ENCODE results near the gene LCK. TPM values are rescaled to one million over a fixed set of nuclear protein-coding genes. Genes with fewer than 3 reads are reported as not detected.
A peak's percentile ranks its signal among the peaks of the same experiment; 100 is the strongest.
"Not testable (repeated sequence)": the region's sequence is repeated elsewhere in the genome, so short reads cannot be mapped to it uniquely, and the experiment has no call there.

LCK gene
- total RNA-seq, 3 donors from 2014 or later (not counting 1 experiment from before 2014, with no cell fraction given), result 180 to 227 (median 215) TPM

DNA sequence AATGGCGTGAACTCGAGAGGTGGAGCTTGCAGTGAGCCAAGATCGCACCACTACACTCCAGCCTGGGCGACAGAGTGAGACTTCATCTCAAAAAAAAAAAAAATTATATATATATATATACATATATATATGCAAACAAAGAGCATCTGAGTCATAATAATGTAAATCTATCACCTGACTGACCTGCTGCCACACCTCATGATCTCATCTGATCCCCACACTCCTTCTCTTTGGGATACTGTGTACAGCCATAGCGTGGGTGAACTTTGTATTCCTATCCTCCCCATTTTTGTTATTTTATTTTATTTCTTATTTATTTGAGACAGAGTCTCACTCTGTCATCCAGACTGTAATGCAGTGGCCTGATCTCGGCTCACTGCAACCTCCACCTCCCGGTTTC is 38.2 kb downstream of the LCK start:
- Histone ChIP-seq H3K36me3 (ENCODE audit: control insufficient read depth, insufficient read depth, low read length) (peaks cover 16% of the 10 kb centered on the region), H3K9me3 (ENCODE audit: control insufficient read depth, insufficient read depth, low read length) (no peaks in the 10 kb centered on the region), H3K27ac (ENCODE audit: low read length) (no peak overlapping the region), H3K4me1 (ENCODE audit: control insufficient read depth, insufficient read depth, low read length) (peaks cover 28% of the 10 kb centered on the region), H3K4me3 (ENCODE audit: low read length) (no peak overlapping the region), H3K27me3 (ENCODE audit: control insufficient read depth, insufficient read depth, low read length) (no peaks in the 10 kb centered on the region)
- WGBS (ENCODE audit: insufficient coverage), result 100% methylated on average over 4 of the region's 7 CpGs
- Mint-ChIP-seq H3K27me3 (ENCODE audit: low read depth in 2 of 2) (no peaks in the 10 kb centered on the region), H3K9me3 (no peaks in the 10 kb centered on the region), H3K4me1 (peaks cover 15 to 22% of the 10 kb centered on the region in 2 donors), H3K36me3 (no peaks in the 10 kb centered on the region), H3K4me3 (peak overlapping the region; percentile 17), H3K27ac (no peak overlapping the region)
- intact Hi-C loops (cut with micrococcal nuclease), result no loop called here
- no peak for TF ChIP-seq CTCF (IDR thresholded peaks at IDR 0.05)
- ATAC-seq, result no peak
- no peak for DNase-seq

DNA sequence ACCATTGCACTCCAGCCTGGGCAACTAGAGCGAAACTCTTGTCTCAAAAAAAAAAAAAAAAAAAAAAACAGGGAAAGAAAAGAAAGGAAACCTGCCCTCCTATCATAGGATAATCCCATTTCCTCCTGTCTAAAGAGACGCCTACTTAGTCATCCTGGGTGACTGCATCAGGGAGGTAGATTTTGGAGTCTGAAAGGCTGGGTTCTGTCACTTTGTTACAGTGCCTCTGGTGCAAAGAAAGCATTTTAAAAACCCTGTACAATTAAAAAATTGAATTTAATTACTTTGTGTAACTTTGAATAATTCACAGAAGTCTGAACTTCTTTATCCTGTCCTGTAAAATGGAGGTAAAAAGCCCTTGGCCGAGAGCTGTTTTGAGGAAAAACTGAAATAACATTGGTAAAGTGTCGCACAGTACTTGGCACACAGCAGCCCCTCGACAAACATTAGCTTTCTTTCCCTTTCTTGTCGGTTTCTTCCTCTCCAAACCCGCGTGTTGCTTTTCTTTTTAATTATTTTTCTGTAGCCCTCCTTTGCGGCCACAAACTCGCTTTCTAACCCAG is 40.2 kb downstream of the LCK start:
- H3K9me3 ChIP-seq (ENCODE audit: control insufficient read depth, insufficient read depth, low read length), result no peaks in the 10 kb centered on the region
- no peak for DNase-seq
- intact Hi-C loops (cut with micrococcal nuclease), result loop anchor here (2.0 to 5.0 kb wide), 2 partner anchors 40 to 361 kb away; partner anchors contain the start of genes LCK, RBBP4 and ZBTB8OS
- H3K27me3 ChIP-seq (ENCODE audit: control insufficient read depth, insufficient read depth, low read length), result no peaks in the 10 kb centered on the region
- H3K36me3 Mint-ChIP-seq, result no peaks in the 10 kb centered on the region
- WGBS (ENCODE audit: insufficient coverage), result 40% methylated on average over 9 of the region's 10 CpGs
- H3K27me3 Mint-ChIP-seq (ENCODE audit: low read depth in 2 of 2), result no peaks in the 10 kb centered on the region
- H3K4me1 Mint-ChIP-seq, result peaks cover 30 to 37% of the 10 kb centered on the region in 2 donors
- H3K27ac ChIP-seq (ENCODE audit: low read length), result peak overlapping the region; percentile 77
- H3K27ac Mint-ChIP-seq, result peak overlapping the region; percentile 97 to 98
- peak overlapping the region; percentile 99 for H3K4me3 Mint-ChIP-seq
- H3K4me1 ChIP-seq (ENCODE audit: control insufficient read depth, insufficient read depth, low read length), result peaks cover 40% of the 10 kb centered on the region
- no peak for TF ChIP-seq CTCF (IDR thresholded peaks at IDR 0.05)
- ATAC-seq, result no peak
- peaks cover under 1% of the 10 kb centered on the region for H3K36me3 ChIP-seq (ENCODE audit: control insufficient read depth, insufficient read depth, low read length)
- peak overlapping the region; percentile 96 for H3K4me3 ChIP-seq (ENCODE audit: low read length)
- no peaks in the 10 kb centered on the region for H3K9me3 Mint-ChIP-seq

DNA sequence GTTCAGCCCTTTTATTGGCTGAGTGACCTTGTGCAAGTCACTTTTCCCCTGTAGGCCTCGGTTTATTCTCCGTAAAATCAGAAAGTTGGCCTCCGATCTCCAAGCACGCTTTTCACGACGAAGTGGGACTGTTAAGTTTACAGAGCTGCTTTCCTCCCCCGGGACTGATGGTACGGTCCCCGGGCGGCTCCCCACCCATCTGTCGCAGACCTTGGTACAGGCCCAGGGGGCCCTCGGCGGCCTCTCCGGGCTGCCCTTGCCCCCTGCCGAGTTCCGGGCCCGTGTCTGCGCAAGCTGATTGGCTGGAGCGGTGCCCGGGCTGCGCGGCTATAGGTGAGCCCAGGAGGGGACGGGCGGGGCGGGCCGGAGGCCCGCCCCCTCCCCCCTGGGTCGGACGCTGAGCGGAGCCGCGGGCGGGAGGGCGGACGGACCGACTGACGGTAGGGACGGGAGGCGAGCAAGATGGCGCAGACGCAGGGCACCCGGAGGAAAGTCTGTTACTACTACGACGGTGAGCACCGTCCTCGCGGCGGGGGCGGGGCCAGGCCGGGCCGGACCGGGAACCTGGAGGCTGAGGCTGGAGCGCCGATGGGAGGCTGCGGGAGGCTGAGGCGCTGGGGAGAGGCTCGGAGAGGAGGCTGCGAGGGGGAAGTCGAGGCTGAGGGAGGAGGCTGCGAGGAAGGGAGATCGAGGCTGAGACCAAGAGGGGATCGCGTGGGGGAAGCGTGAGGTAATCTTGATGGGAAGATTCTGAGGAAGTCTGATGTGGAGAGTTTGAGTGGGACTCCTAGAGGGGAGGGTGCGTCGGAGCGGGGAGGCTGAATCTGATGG is 40.9 kb downstream of the LCK start, which contains the start of gene HDAC1:
Gene HDAC1, plus strand, starts transcription at position 376 of the 831 bp plus-strand sequence. Its CDS starts 87 bp downstream, at position 463.
- peaks cover 37 to 44% of the 10 kb centered on the region in 2 donors for H3K4me1 Mint-ChIP-seq
- peaks cover 43% of the 10 kb centered on the region for H3K4me1 ChIP-seq (ENCODE audit: control insufficient read depth, insufficient read depth, low read length)
- no peaks in the 10 kb centered on the region for H3K36me3 ChIP-seq (ENCODE audit: control insufficient read depth, insufficient read depth, low read length)
- ATAC-seq, result peak; percentile 96 to 99 (median 97)
- no peaks in the 10 kb centered on the region for H3K27me3 Mint-ChIP-seq (ENCODE audit: low read depth in 2 of 2)
- H3K36me3 Mint-ChIP-seq, result no peaks in the 10 kb centered on the region
- H3K27me3 ChIP-seq (ENCODE audit: control insufficient read depth, insufficient read depth, low read length), result no peaks in the 10 kb centered on the region
- TF ChIP-seq CTCF (IDR thresholded peaks at IDR 0.05), result no peak
- H3K27ac Mint-ChIP-seq, result peak within 1 kb of the TSS; percentile 97 to 98
- intact Hi-C loops (cut with micrococcal nuclease), result loop anchor here (1.0 to 5.0 kb wide), 4 partner anchors 41 to 360 kb away; partner anchors contain the start of genes KPNA6, LCK, RBBP4 and ZBTB8OS
- no peaks in the 10 kb centered on the region for H3K9me3 Mint-ChIP-seq
- peak; percentile 94 to 97 for DNase-seq
- H3K27ac ChIP-seq (ENCODE audit: low read length), result peak within 1 kb of the TSS; percentile 77
- WGBS (ENCODE audit: insufficient coverage), result under 1% methylated on average over 67 of the region's 67 CpGs
- H3K4me3 ChIP-seq (ENCODE audit: low read length), result peak within 1 kb of the TSS; percentile 96
- H3K4me3 Mint-ChIP-seq, result peak within 1 kb of the TSS; percentile 99
- H3K9me3 ChIP-seq (ENCODE audit: control insufficient read depth, insufficient read depth, low read length), result no peaks in the 10 kb centered on the region

GRCh38 chr1:32298211-32298610 is 47.1 kb downstream of the LCK start:
- DNase-seq; H3K4me3 Mint-ChIP-seq; H3K9me3 ChIP-seq (ENCODE audit: control insufficient read depth, insufficient read depth, low read length); H3K36me3 Mint-ChIP-seq; H3K27ac ChIP-seq (ENCODE audit: low read length); H3K9me3 Mint-ChIP-seq; intact Hi-C loops (cut with micrococcal nuclease); H3K27me3 ChIP-seq (ENCODE audit: control insufficient read depth, insufficient read depth, low read length); H3K27me3 Mint-ChIP-seq (ENCODE audit: low read depth in 2 of 2); ATAC-seq; H3K27ac Mint-ChIP-seq; H3K4me3 ChIP-seq (ENCODE audit: low read length): not testable (repeated sequence)
- peaks cover 25% of the 10 kb centered on the region for H3K4me1 ChIP-seq (ENCODE audit: control insufficient read depth, insufficient read depth, low read length)
- WGBS (ENCODE audit: insufficient coverage), result 96% methylated on average over 16 of the region's 16 CpGs
- peaks cover 41 to 53% of the 10 kb centered on the region in 2 donors for H3K4me1 Mint-ChIP-seq
- H3K36me3 ChIP-seq (ENCODE audit: control insufficient read depth, insufficient read depth, low read length), result peaks cover 10% of the 10 kb centered on the region
